ENCODE measurements around the gene TMOD1. TPM values are rescaled to one million over a fixed set of nuclear protein-coding genes. Genes with fewer than 3 reads are reported as not detected.

The TMOD1 gene
- total and polyA plus RNA-seq, 4 donors = 2.4 to 7.9 (median 5.2) TPM

GRCh38 chr9:97519441-97519970 lies 18.0 kb downstream of the TMOD1 start:
- 87 to 92% methylated on average over 11 of the region's 11 CpGs for WGBS, 2 donors
- H3K27ac ChIP-seq (ENCODE audit: low read depth in 1 of 2, low read length in 1 of 2) = peak overlapping the region; percentile 34 to 84
- no peak for ATAC-seq (ENCODE audit: insufficient read depth, low FRiP score)
- no peak for DNase-seq
- peaks cover 0 to under 1% (median 0%) of the 10 kb centered on the region in 4 donors for H3K36me3 ChIP-seq (ENCODE audit: control insufficient read depth in 4 of 4, insufficient read depth in 4 of 4, low read length in 4 of 4)
- no peak overlapping the region for H3K9ac ChIP-seq (ENCODE audit: insufficient read depth in 1 of 2, low read length in 2 of 2)
- no peak overlapping the region for H3K4me3 ChIP-seq
- peaks cover 0 to 21% (median 0%) of the 10 kb centered on the region in 5 donors for H3K4me1 ChIP-seq (ENCODE audit: control insufficient read depth in 5 of 5, insufficient read depth in 5 of 5, low read length in 5 of 5)
- no peak for TF ChIP-seq CTCF (IDR thresholded peaks at IDR 0.05; ENCODE audit: control extremely low read depth, extremely low read depth)
- H3K27me3 ChIP-seq (ENCODE audit: control insufficient read depth in 3 of 3, insufficient read depth in 3 of 3, low read length in 2 of 3) = peaks cover 0 to 9% (median 0%) of the 10 kb centered on the region in 3 donors
- H3K9me3 ChIP-seq (ENCODE audit: control insufficient read depth in 4 of 4, insufficient read depth in 3 of 4, low read length in 3 of 4) = no peaks in the 10 kb centered on the region

GRCh38 chr9:97521576-97522333 lies 20.3 kb downstream of the TMOD1 start:
- no peak for TF ChIP-seq CTCF (IDR thresholded peaks at IDR 0.05; ENCODE audit: control extremely low read depth, extremely low read depth)
- Histone ChIP-seq H3K27ac (ENCODE audit: low read depth in 1 of 2, low read length in 1 of 2) (peak overlapping the region in 1 of 2 donors; percentile 38), H3K9me3 (ENCODE audit: control insufficient read depth in 4 of 4, insufficient read depth in 3 of 4, low read length in 3 of 4) (no peaks in the 10 kb centered on the region), H3K4me3 (no peak overlapping the region), H3K4me1 (ENCODE audit: control insufficient read depth in 5 of 5, insufficient read depth in 5 of 5, low read length in 5 of 5) (peaks cover 0 to 21% (median 0%) of the 10 kb centered on the region in 5 donors), H3K36me3 (ENCODE audit: control insufficient read depth in 4 of 4, insufficient read depth in 4 of 4, low read length in 4 of 4) (peaks cover 0 to 3% (median 0%) of the 10 kb centered on the region in 4 donors), H3K27me3 (ENCODE audit: control insufficient read depth in 3 of 3, insufficient read depth in 3 of 3, low read length in 2 of 3) (no peaks in the 10 kb centered on the region), H3K9ac (ENCODE audit: insufficient read depth in 1 of 2, low read length in 2 of 2) (no peak overlapping the region)
- 91 to 93% methylated on average over 10 of the region's 10 CpGs for WGBS, 2 donors
- ATAC-seq (ENCODE audit: insufficient read depth, low FRiP score) = no peak
- no peak for DNase-seq

DNA sequence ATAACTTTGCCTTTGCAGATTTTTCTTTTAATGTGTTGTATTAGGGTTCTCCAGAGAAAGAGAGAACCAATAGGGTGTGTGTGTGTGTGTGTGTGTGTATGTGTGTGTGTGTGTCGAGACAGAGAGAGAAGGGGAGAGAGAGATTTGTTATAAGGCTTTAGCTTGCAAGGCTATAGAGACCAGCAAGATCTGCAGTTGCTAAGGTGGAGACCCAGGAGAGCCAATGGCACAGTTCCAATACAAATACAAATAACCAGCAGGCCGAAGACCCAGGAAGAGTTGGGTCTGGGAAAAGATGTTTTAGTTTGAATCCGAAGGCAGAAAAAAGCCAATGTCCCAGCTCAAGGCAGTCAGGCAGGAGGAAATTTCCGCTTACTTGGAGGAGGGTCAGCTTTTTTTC lies 23.0 kb downstream of the TMOD1 start:
- H3K36me3 ChIP-seq (ENCODE audit: control insufficient read depth in 4 of 4, insufficient read depth in 4 of 4, low read length in 4 of 4) = peaks cover 0 to 3% (median 1%) of the 10 kb centered on the region in 4 donors
- ATAC-seq (ENCODE audit: insufficient read depth, low FRiP score) (no peak), DNase-seq (no peak)
- no peak overlapping the region for H3K27ac ChIP-seq (ENCODE audit: low read depth in 1 of 2, low read length in 1 of 2)
- no peak overlapping the region for H3K4me3 ChIP-seq
- no peak overlapping the region for H3K9ac ChIP-seq (ENCODE audit: insufficient read depth in 1 of 2, low read length in 2 of 2)
- H3K27me3 ChIP-seq (ENCODE audit: control insufficient read depth in 3 of 3, insufficient read depth in 3 of 3, low read length in 2 of 3) = no peaks in the 10 kb centered on the region
- TF ChIP-seq CTCF (IDR thresholded peaks at IDR 0.05; ENCODE audit: control extremely low read depth, extremely low read depth) = no peak
- WGBS, 2 donors = 63 to 92% methylated on average over 4 of the region's 4 CpGs
- H3K4me1 ChIP-seq (ENCODE audit: control insufficient read depth in 5 of 5, insufficient read depth in 5 of 5, low read length in 5 of 5) = peaks cover 0 to 24% (median 0%) of the 10 kb centered on the region in 5 donors
- H3K9me3 ChIP-seq (ENCODE audit: control insufficient read depth in 4 of 4, insufficient read depth in 3 of 4, low read length in 3 of 4) = no peaks in the 10 kb centered on the region

Measured in lung (tissue), 12 donors.